DND-41 (cell line): Measurements from ENCODE around the gene GRIK3.

Experiments
- CTCF ChIP-seq: IDR thresholded peaks from 2 replicates; pipeline ENCODE4 v1.5.1; 2012; ENCODE audit warnings: borderline replicate concordance, low read length, moderate library complexity, mild to moderate bottlenecking; ENCODE audit not compliant: poor library complexity, severe bottlenecking; ENCODE audit errors: extremely low read depth
- EZH2 ChIP-seq: IDR thresholded peaks from 3 replicates; pipeline ENCODE4 v1.6.1; 2012; ENCODE audit warnings: borderline replicate concordance, low read depth, mild to moderate bottlenecking, moderate library complexity, low read length, inconsistent platforms; ENCODE audit not compliant: severe bottlenecking

GRCh38 chr1:36872126-36872754 is 162.1 kb downstream of the GRIK3 start:
- TF ChIP-seq CTCF: no peak
- TF ChIP-seq EZH2: no peak
